ENCODE results near the gene DTX3. TPM values are rescaled to one million over a fixed set of nuclear protein-coding genes. Genes with fewer than 3 reads are reported as not detected.

DTX3 gene
- total RNA-seq, 1 experiment from 2014 or later: 67.5 TPM

GRCh38 chr12:57614178-57614947, 9.7 kb downstream of the DTX3 start:
- Histone ChIP-seq H3K4me1 (ENCODE audit: insufficient read depth, low read length) (no peaks in the 10 kb centered on the region), H2BK15ac (ENCODE audit: low read depth, low read length) (no peak overlapping the region), H3K27me3 (ENCODE audit: insufficient read depth, low read length) (peaks cover 32% of the 10 kb centered on the region; the same call in 1 of the 2 replicates), H2BK20ac (ENCODE audit: low read depth, low read length, poor library complexity, severe bottlenecking) (no peak overlapping the region), H3K56ac (ENCODE audit: insufficient read length, low read depth, low read length) (no peak overlapping the region), H3K9me3 (ENCODE audit: control insufficient read depth, low read depth, low read length) (no peaks in the 10 kb centered on the region), H4K91ac (ENCODE audit: insufficient read length, low read depth, low read length) (no peak overlapping the region), H3K27ac (ENCODE audit: insufficient read length, low read depth, low read length) (no peak overlapping the region), H3T11ph (ENCODE audit: low read length) (no peak overlapping the region), H2BK5ac (ENCODE audit: insufficient read length, low read length) (no peak overlapping the region), H3K14ac (ENCODE audit: insufficient read depth, low read length) (no peak overlapping the region), H2AFZ (ENCODE audit: low read length) (no peak overlapping the region), H4K20me1 (ENCODE audit: control insufficient read depth, insufficient read depth, insufficient read length) (no peaks in the 10 kb centered on the region), H3K9ac (ENCODE audit: extremely low read depth, insufficient read length, low read length) (no peak overlapping the region), H4K8ac (replicated peaks; ENCODE audit: insufficient read length, low read depth, low read length) (no peak overlapping the region), H3K18ac (ENCODE audit: insufficient read length, low read depth, low read length) (no peak overlapping the region), H2AK5ac (ENCODE audit: insufficient read length, low read length) (no peak overlapping the region), H3K79me1 (ENCODE audit: insufficient read depth, low read depth, low read length, poor library complexity, severe bottlenecking) (no peaks in the 10 kb centered on the region), H3K23ac (ENCODE audit: insufficient read length, low read depth, low read length) (no peak overlapping the region), H3K4ac (ENCODE audit: low read depth, low read length) (no peak overlapping the region), H3K79me2 (ENCODE audit: insufficient read depth, low read length) (no peaks in the 10 kb centered on the region), H2BK120ac (ENCODE audit: low read depth, low read length, poor library complexity, severe bottlenecking) (no peak overlapping the region), H3K23me2 (ENCODE audit: insufficient read length, low read depth, low read length, poor library complexity, severe bottlenecking) (peaks cover 24% of the 10 kb centered on the region), H3K4me2 (ENCODE audit: insufficient read depth, insufficient read length, low read length) (no peak overlapping the region), H4K5ac (ENCODE audit: insufficient read length, low read depth, low read length) (no peak overlapping the region), H2BK12ac (ENCODE audit: insufficient read length, low read depth, low read length) (no peak overlapping the region)
- no peak overlapping the region for H3K27ac Mint-ChIP-seq
- WGBS (ENCODE audit: extremely low coverage, insufficient read length, low lambda C conversion rate): no CpG with 5 or more reads among the region's 14 CpGs
- peak overlapping the region in 1 of 2 experiments; percentile 54; a peak in 2 of 5 replicates for H3K4me3 Mint-ChIP-seq
- H3K9me3 Mint-ChIP-seq: no peaks in the 10 kb centered on the region; a peak in 1 of 5 replicates
- H3K4me1 Mint-ChIP-seq: peaks cover 24 to 31% of the 10 kb centered on the region in 2 experiments
- peaks cover 9 to 32% (median 17%) of the 10 kb centered on the region in 3 experiments for H3K36me3 Mint-ChIP-seq (ENCODE audit: insufficient read depth in 1 of 3, low read depth in 3 of 3)
- no peak for TF ChIP-seq CTCF (conservative IDR thresholded peaks at IDR 0.05)
- peaks cover 48% of the 10 kb centered on the region for H3K27me3 Mint-ChIP-seq (ENCODE audit: low read depth)
- DNase-seq: peak; percentile 88
